ENCODE measurements around the gene MAPK4.

DNA sequence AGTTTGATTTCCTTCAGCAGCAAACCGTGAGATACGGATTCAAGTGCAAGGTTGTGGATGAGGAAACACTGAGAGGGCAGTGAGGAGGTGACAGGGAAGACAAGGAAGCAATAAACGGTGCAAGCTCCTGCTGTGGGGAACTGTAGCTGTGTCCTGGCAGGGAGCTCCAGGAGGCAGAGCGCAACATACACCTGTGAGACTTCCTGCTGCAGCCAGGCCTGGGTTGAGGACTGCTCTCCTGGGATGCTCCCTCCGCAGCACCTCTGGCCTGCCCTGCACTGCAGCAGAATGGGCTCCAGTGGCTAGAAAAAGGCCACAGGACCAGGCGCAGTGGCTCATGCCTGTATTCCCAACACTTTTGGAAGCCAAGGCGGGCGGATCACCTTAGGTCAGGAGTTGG, 174.5 kb downstream of the MAPK4 start:
- TF ChIP-seq, protein P1, sequence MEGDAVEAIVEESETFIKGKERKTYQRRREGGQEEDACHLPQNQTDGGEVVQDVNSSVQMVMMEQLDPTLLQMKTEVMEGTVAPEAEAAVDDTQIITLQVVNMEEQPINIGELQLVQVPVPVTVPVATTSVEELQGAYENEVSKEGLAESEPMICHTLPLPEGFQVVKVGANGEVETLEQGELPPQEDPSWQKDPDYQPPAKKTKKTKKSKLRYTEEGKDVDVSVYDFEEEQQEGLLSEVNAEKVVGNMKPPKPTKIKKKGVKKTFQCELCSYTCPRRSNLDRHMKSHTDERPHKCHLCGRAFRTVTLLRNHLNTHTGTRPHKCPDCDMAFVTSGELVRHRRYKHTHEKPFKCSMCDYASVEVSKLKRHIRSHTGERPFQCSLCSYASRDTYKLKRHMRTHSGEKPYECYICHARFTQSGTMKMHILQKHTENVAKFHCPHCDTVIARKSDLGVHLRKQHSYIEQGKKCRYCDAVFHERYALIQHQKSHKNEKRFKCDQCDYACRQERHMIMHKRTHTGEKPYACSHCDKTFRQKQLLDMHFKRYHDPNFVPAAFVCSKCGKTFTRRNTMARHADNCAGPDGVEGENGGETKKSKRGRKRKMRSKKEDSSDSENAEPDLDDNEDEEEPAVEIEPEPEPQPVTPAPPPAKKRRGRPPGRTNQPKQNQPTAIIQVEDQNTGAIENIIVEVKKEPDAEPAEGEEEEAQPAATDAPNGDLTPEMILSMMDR (IDR thresholded peaks at IDR 0.05), result no peak
- no peak for TF ChIP-seq POLR2A (IDR thresholded peaks at IDR 0.05)
